K562 (cell line): ENCODE data around the gene TPRG1L. TPM values are rescaled to one million over a fixed set of nuclear protein-coding genes. Genes with fewer than 3 reads are reported as not detected.

Experiments used
- ATF1 ChIP-seq, 2 experiments: fragments of 450-650 bp in 1 of 2; IDR thresholded peaks; 2 replicates each; pipeline ENCODE4 v1.6.1; 2016; ENCODE audit warnings: missing compliant biosample characterization in 1 of 2, missing genetic modification characterization in 1 of 2
- BMI1 ChIP-seq: fragments of 150-350 bp; IDR thresholded peaks from 2 replicates; pipeline ENCODE4 v1.6.1; 2014; ENCODE audit warnings: low read length
- GABPA ChIP-seq: fragments of 200-800 bp; sonication (Bioruptor generic); conservative IDR thresholded peaks from 2 replicates; pipeline ENCODE4 v1.6.1; 2016; ENCODE audit warnings: low read depth, missing genetic modification characterization, missing compliant biosample characterization
- GABPB2 ChIP-seq: fragments of 250-450 bp; sonication (Bioruptor Pico); conservative IDR thresholded peaks from 2 replicates; pipeline ENCODE4 v1.5.1; 2021; ENCODE audit warnings: mild to moderate bottlenecking
- HDAC8 ChIP-seq: fragments of 450-650 bp; IDR thresholded peaks from 2 replicates; pipeline ENCODE4 v1.6.1; 2016; ENCODE audit warnings: mild to moderate bottlenecking, missing genetic modification characterization, moderate library complexity, missing compliant biosample characterization
- HNRNPL ChIP-seq: fragments of 200-400 bp; formaldehyde crosslinking; IDR thresholded peaks from 2 replicates; pipeline ENCODE4 v1.6.1; 2017; ENCODE audit warnings: low read depth, mild to moderate bottlenecking, low read length
- KLF6 ChIP-seq: fragments of 250-450 bp; sonication (Bioruptor Pico); IDR thresholded peaks from 2 replicates; pipeline ENCODE4 v1.4.0; 2020; ENCODE audit warnings: mild to moderate bottlenecking, moderate library complexity, borderline replicate concordance
- NCOA1 ChIP-seq: fragments of 450-650 bp; IDR thresholded peaks from 2 replicates; pipeline ENCODE4 v1.6.1; 2016; ENCODE audit warnings: low read depth
- PCBP1 ChIP-seq: fragments of 200-400 bp; formaldehyde crosslinking; IDR thresholded peaks from 2 replicates; pipeline ENCODE4 v1.6.1; 2018; ENCODE audit warnings: mild to moderate bottlenecking, low read depth, low read length; ENCODE audit not compliant: poor library complexity, severe bottlenecking
- SETDB1 ChIP-seq: IDR thresholded peaks from one replicate; pipeline ENCODE4 v1.6.1; 2012; ENCODE audit warnings: low read length, control low read depth, inconsistent platforms
- SMAD4 ChIP-seq: fragments of 250-450 bp; sonication (Bioruptor Pico); conservative IDR thresholded peaks from 2 replicates; pipeline ENCODE4 v1.8.0; 2021; ENCODE audit warnings: inconsistent platforms, mild to moderate bottlenecking, moderate library complexity
- TARDBP ChIP-seq: fragments of 450-650 bp; IDR thresholded peaks from 2 replicates; pipeline ENCODE4 v1.6.1; 2016
- TBP ChIP-seq: optimal IDR thresholded peaks from 2 replicates; pipeline ENCODE3; 2011; ENCODE audit warnings: low read depth, low read length, improper control_type of control experiment
- UBTF ChIP-seq, 2 experiments: IDR thresholded peaks; 2 replicates each; pipeline ENCODE4 v1.6.1; 2012; ENCODE audit warnings: improper control_type of control experiment in 2 of 2, low read depth in 2 of 2, low read length in 2 of 2, borderline replicate concordance in 1 of 2
- ZNF3 ChIP-seq: fragments of 250-450 bp; sonication (Bioruptor Pico); IDR thresholded peaks from 2 replicates; pipeline ENCODE4 v1.5.0; 2021; ENCODE audit warnings: mild to moderate bottlenecking, moderate library complexity
- ZNF408 ChIP-seq: fragments of 250-450 bp; sonication (Bioruptor Pico); IDR thresholded peaks from 2 replicates; pipeline ENCODE4 v1.4.0; 2020; ENCODE audit warnings: low read depth, mild to moderate bottlenecking, moderate library complexity
- ZNF41 ChIP-seq: fragments of 250-450 bp; sonication (Bioruptor Pico); conservative IDR thresholded peaks from 2 replicates; pipeline ENCODE4 v1.4.0; 2020; ENCODE audit warnings: mild to moderate bottlenecking
- ZNF445 ChIP-seq: fragments of 250-450 bp; sonication (Bioruptor Pico); IDR thresholded peaks from 2 replicates; pipeline ENCODE4 v1.4.0; 2020; ENCODE audit warnings: low read depth, mild to moderate bottlenecking, moderate library complexity
- ZNF551 ChIP-seq: fragments of 250-450 bp; sonication (Bioruptor Pico); IDR thresholded peaks from 2 replicates; pipeline ENCODE4 v1.5.0; 2021; ENCODE audit warnings: mild to moderate bottlenecking, moderate library complexity
- polyA plus RNA-seq, 8 experiments: library from polyadenylated mRNA; depleted of rRNA in 4 of 8; stranded (reverse) in 5 of 8; unstranded in 3 of 8; fragments of >200 nt; fragmentation: Nextera tagmentation in 2 of 8; fragmentation: Illumina TruSeq in 1 of 8; extraction: Ambion mirVana in 2 of 8; extraction: Trizol in 1 of 8; gene quantifications; 2 replicates each; pipeline versions ENCODE4 v1.2.1 to v1.2.3, GENCODE V29; 2011 to 2014; ENCODE audit warnings: inconsistent platforms in 1 of 8, missing spikeins in 1 of 8
- total RNA-seq, 7 experiments: library from RNA; depleted of rRNA in 6 of 7; stranded (reverse); fragments of >200 nt in 6 of 7; fragmentation: Illumina TruSeq in 2 of 7; extraction: Trizol in 2 of 7; gene quantifications; 2 replicates each; pipeline versions ENCODE4 v1.2.1 to v1.2.3, GENCODE V29; 2011 to 2021; ENCODE audit warnings: low replicate concordance in 1 of 7
- TF ChIP-seq, protein P1 (sequence below): fragments of 250-450 bp; sonication (Bioruptor Pico); IDR thresholded peaks from 2 replicates; pipeline ENCODE4 v1.8.0; 2021; ENCODE audit warnings: moderate library complexity, mild to moderate bottlenecking, inconsistent platforms
- TF ChIP-seq, protein P2 (sequence below): fragments of 250-450 bp; sonication (Bioruptor Pico); IDR thresholded peaks from 2 replicates; pipeline ENCODE4 v1.5.0; 2021
- TF ChIP-seq, protein P3 (sequence below): fragments of 450-650 bp; formaldehyde crosslinking; IDR thresholded peaks from 2 replicates; pipeline ENCODE4 v1.4.0; 2020; ENCODE audit warnings: mild to moderate bottlenecking, moderate library complexity

TPRG1L gene
- total and polyA plus RNA-seq, 9 of the 15 experiments (the other 6 are each of a cell fraction or from before 2014, with no cell fraction given) = 1.6 to 11.0 (median 6.2) TPM

DNA sequence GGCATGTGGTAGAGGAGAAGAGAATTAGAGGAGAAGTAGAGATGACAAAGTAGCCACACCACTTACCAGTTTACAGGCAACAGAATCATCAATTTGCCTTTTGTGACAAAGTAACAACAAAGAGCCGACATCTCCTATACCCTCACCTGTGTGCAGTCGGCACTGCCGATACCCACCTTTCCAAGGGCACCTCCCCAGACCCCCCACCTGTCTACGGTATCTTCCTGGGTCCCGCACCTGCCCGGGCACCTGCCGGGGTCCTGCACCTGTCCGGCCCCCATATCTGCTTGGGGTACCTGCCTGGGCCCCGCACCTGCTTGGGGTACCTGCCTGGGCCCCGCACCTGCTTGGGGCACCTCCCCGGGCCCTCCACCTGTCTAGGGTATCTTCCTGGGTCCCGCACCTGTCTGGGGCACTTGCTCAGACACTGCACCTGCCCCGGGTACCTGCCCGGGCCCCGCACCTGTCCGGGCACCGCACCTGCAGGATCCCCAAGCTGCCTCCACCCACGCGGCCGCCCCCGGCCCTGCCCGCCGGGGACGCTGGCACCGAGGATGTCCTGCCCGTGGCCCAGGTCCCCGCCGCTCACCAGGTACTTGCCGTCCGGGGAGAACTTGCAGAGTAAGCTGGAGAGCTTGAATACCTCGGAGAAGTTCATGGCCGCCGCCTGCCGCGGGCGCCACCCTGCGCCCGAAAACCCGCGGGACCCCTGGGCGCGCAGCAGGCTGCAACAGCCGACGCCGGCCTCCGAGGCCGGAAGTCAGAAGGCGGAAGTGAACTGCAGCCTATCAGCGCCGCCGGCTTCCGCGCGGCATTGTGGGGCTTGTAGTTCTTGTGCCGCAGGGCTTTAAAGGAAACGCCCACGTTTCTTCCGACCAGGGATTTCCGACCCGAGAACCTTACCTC, 24.8 kb downstream of the TPRG1L start, which contains the start of gene WRAP73 (continued):
- TF ChIP-seq, protein P1, sequence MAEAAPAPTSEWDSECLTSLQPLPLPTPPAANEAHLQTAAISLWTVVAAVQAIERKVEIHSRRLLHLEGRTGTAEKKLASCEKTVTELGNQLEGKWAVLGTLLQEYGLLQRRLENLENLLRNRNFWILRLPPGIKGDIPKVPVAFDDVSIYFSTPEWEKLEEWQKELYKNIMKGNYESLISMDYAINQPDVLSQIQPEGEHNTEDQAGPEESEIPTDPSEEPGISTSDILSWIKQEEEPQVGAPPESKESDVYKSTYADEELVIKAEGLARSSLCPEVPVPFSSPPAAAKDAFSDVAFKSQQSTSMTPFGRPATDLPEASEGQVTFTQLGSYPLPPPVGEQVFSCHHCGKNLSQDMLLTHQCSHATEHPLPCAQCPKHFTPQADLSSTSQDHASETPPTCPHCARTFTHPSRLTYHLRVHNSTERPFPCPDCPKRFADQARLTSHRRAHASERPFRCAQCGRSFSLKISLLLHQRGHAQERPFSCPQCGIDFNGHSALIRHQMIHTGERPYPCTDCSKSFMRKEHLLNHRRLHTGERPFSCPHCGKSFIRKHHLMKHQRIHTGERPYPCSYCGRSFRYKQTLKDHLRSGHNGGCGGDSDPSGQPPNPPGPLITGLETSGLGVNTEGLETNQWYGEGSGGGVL (CRISPR knock-in tag) = no peak
- 0 out of 2 replicates have a peak, but pooled peaks have one; percentile 50 for TF ChIP-seq HDAC8
- TF ChIP-seq ZNF41 (CRISPR knock-in tag) = no peak
- peak; percentile 77 for TF ChIP-seq PCBP1
- no peak for TF ChIP-seq SETDB1
- no peak for TF ChIP-seq ZNF551
- TF ChIP-seq, protein P2, sequence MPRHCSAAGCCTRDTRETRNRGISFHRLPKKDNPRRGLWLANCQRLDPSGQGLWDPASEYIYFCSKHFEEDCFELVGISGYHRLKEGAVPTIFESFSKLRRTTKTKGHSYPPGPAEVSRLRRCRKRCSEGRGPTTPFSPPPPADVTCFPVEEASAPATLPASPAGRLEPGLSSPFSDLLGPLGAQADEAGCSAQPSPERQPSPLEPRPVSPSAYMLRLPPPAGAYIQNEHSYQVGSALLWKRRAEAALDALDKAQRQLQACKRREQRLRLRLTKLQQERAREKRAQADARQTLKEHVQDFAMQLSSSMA (CRISPR knock-in tag) = no peak
- TF ChIP-seq ZNF445 (CRISPR knock-in tag) = no peak
- TF ChIP-seq, protein P3, sequence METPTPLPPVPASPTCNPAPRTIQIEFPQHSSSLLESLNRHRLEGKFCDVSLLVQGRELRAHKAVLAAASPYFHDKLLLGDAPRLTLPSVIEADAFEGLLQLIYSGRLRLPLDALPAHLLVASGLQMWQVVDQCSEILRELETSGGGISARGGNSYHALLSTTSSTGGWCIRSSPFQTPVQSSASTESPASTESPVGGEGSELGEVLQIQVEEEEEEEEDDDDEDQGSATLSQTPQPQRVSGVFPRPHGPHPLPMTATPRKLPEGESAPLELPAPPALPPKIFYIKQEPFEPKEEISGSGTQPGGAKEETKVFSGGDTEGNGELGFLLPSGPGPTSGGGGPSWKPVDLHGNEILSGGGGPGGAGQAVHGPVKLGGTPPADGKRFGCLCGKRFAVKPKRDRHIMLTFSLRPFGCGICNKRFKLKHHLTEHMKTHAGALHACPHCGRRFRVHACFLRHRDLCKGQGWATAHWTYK = 0 out of 2 replicates have a peak, but pooled peaks have one; percentile 22
- TF ChIP-seq ZNF408 = no peak
- no peak for TF ChIP-seq ZNF3 (CRISPR knock-in tag)
- TF ChIP-seq KLF6 = no peak
- TF ChIP-seq BMI1 = no peak
- TF ChIP-seq NCOA1 = no peak
- TF ChIP-seq UBTF (IDR thresholded peaks at IDR 0.05; ENCODE audit: borderline replicate concordance in 1 of 2, low read depth in 2 of 2, low read length in 2 of 2) = 0 out of 4 replicates have a peak, but pooled peaks of 1 of the 2 experiments have one; percentile 42
- peak; percentile 71; the same call in 1 of the 2 replicates for TF ChIP-seq HNRNPL
- TF ChIP-seq GABPA (tag) = peak; percentile 97
- TF ChIP-seq GABPB2 (CRISPR knock-in tag) = no peak
- peak; percentile 47 for TF ChIP-seq ATF1 (CRISPR knock-in tag; IDR thresholded peaks at IDR 0.05)
- TF ChIP-seq ATF1 (tag; IDR thresholded peaks at IDR 0.05) = peak; percentile 82
- peak; percentile 63 for TF ChIP-seq SMAD4 (CRISPR knock-in tag)
- TF ChIP-seq TBP = peak; percentile 77
- 0 out of 2 replicates have a peak, but pooled peaks have one; percentile 34 for TF ChIP-seq TARDBP
